Endothelial cell of umbilical vein (primary cell): ENCODE measurements around the gene RAB11FIP3. TPM values are rescaled to one million over a fixed set of nuclear protein-coding genes. Genes with fewer than 3 reads are reported as not detected.

Experiments
- BruUV-seq: library from RNA; stranded (reverse); fragments of 400-500 nt; replicated peaks from 2 replicates; lab custom pipeline; 2021; lab: Mats Ljungman, UMichigan
- CTCF ChIA-PET: fragments of 300-600, 350-600 bp; sonication (Branson Sonifier 250); formaldehyde crosslinking; loops from one replicate; lab custom pipeline; 2021; ENCODE audit warnings: antibody characterized with exemption, inconsistent platforms; lab: Charles Lee
- POLR2A ChIA-PET: fragments of 300-600, 350-600 bp; sonication (Branson Sonifier 250); formaldehyde crosslinking; loops from one replicate; lab custom pipeline; 2021; ENCODE audit warnings: antibody characterized with exemption, inconsistent platforms; lab: Charles Lee
- DNase-seq: peaks from one replicate; pipeline ENCODE4 v3.0.0-alpha.2; 2011; ENCODE audit warnings: low read depth, low spot score
- FAIRE-seq: peaks from 2 replicates; lab custom pipeline; 2011; peaks lifted over from hg19 to GRCh38; lab: Jason Lieb, UNC
- H2AFZ ChIP-seq: 2 replicates; pipeline ENCODE4 v1.6.0; 2012; ENCODE audit warnings: low read depth, low read length, control low read depth, inconsistent platforms
- H3K27ac ChIP-seq: 2 replicates; pipeline ENCODE4 v1.5.1; 2011; ENCODE audit warnings: low read depth, mild to moderate bottlenecking, control low read depth, low read length, moderate library complexity; ENCODE audit not compliant: insufficient read depth
- H3K27me3 ChIP-seq, 2 experiments: 2 replicates each; pipeline versions ENCODE4 v1.6.0 to v1.6.1; 2011; ENCODE audit warnings: low read length in 2 of 2, mixed read lengths in 1 of 2; ENCODE audit not compliant: control insufficient read depth in 2 of 2, insufficient read depth in 2 of 2
- H3K36me3 ChIP-seq, 2 experiments: 2 replicates in 1 of 2; 3 replicates in 1 of 2; pipeline ENCODE4 v1.5.1; 2011; ENCODE audit warnings: low read length in 2 of 2, mild to moderate bottlenecking in 1 of 2, moderate library complexity in 1 of 2; ENCODE audit not compliant: control insufficient read depth in 2 of 2, insufficient read depth in 2 of 2; ENCODE audit errors: extremely low read depth in 1 of 2
- H3K4me1 ChIP-seq: 3 replicates; pipeline ENCODE4 v1.5.1; 2011; ENCODE audit warnings: mild to moderate bottlenecking, low read length; ENCODE audit not compliant: control insufficient read depth, insufficient read depth; ENCODE audit errors: extremely low read depth
- H3K4me2 ChIP-seq: 2 replicates; pipeline ENCODE4 v1.6.1; 2011; ENCODE audit warnings: low read length, control low read depth, mixed read lengths; ENCODE audit not compliant: insufficient read depth
- H3K4me3 ChIP-seq, 3 experiments: fragments of 200-600 bp in 1 of 3; sonication (generic), shearing (Covaris generic) in 1 of 3; replicated peaks in 1 of 3; 2 replicates each; pipeline ENCODE4 v1.5.1; 2011 to 2016; ENCODE audit warnings: control low read depth in 3 of 3, low read length in 3 of 3, mild to moderate bottlenecking in 2 of 3, inconsistent platforms in 1 of 3, low read depth in 1 of 3, moderate library complexity in 1 of 3; ENCODE audit not compliant: insufficient read depth in 1 of 3
- H3K79me2 ChIP-seq: 2 replicates; pipeline ENCODE4 v1.6.0; 2012; ENCODE audit warnings: low read length, inconsistent platforms; ENCODE audit not compliant: control insufficient read depth, insufficient read depth
- H3K9ac ChIP-seq: replicated peaks from 2 replicates; pipeline ENCODE3; 2011; ENCODE audit warnings: low read length, control low read depth; ENCODE audit not compliant: insufficient read depth; ENCODE audit errors: extremely low read depth
- H3K9me1 ChIP-seq: replicated peaks from 3 replicates; pipeline ENCODE4 v1.6.0; 2011; ENCODE audit warnings: mild to moderate bottlenecking, low read length; ENCODE audit not compliant: control insufficient read depth, insufficient read depth; ENCODE audit errors: extremely low read depth
- H3K9me3 ChIP-seq: replicated peaks from 2 replicates; pipeline ENCODE4 v1.5.1; 2012; ENCODE audit warnings: low read length, inconsistent platforms; ENCODE audit not compliant: control insufficient read depth, insufficient read depth
- H4K20me1 ChIP-seq: replicated peaks from 2 replicates; pipeline ENCODE3; 2011; ENCODE audit warnings: mild to moderate bottlenecking, low read length; ENCODE audit not compliant: control insufficient read depth, insufficient read depth; ENCODE audit errors: extremely low read depth
- EZH2 ChIP-seq: IDR thresholded peaks from 2 replicates; pipeline ENCODE4 v1.6.1; 2012; ENCODE audit warnings: borderline replicate concordance, low read depth, mild to moderate bottlenecking, moderate library complexity, low read length, inconsistent platforms; ENCODE audit not compliant: severe bottlenecking
- FOS ChIP-seq: IDR thresholded peaks from 2 replicates; pipeline ENCODE4 v1.6.1; 2011; ENCODE audit warnings: mild to moderate bottlenecking, low read length, moderate library complexity, borderline replicate concordance; ENCODE audit not compliant: insufficient read depth
- GATA2 ChIP-seq: IDR thresholded peaks from 2 replicates; pipeline ENCODE4 v1.7.0; 2011; ENCODE audit warnings: low read depth, mild to moderate bottlenecking, moderate library complexity, mixed read lengths, low read length; ENCODE audit not compliant: insufficient read length, insufficient read depth
- JUN ChIP-seq: IDR thresholded peaks from 2 replicates; pipeline ENCODE4 v1.6.1; 2011; ENCODE audit warnings: borderline replicate concordance, low read depth; ENCODE audit not compliant: insufficient read length, insufficient read depth
- MAX ChIP-seq: IDR thresholded peaks from 2 replicates; pipeline ENCODE4 v1.6.1; 2011; ENCODE audit not compliant: insufficient read depth, insufficient read length
- MYC ChIP-seq: IDR thresholded peaks from one replicate; pipeline ENCODE4 v1.6.1; 2011; ENCODE audit warnings: mild to moderate bottlenecking, low read depth, low read length
- POLR2A ChIP-seq: IDR thresholded peaks from 2 replicates; pipeline ENCODE4 v1.6.1; 2012; ENCODE audit warnings: low read depth, mild to moderate bottlenecking, control low read depth, low read length
- POLR2AphosphoS5 ChIP-seq: IDR thresholded peaks from 2 replicates; pipeline ENCODE4 v1.6.1; 2012; ENCODE audit warnings: low read depth, mild to moderate bottlenecking, control low read depth, low read length, moderate library complexity; ENCODE audit not compliant: insufficient read depth
- dilution Hi-C: fragments of 300-500 bp; cut with MboI; formaldehyde crosslinking; loops from one replicate; pipeline ENCODE4 v1.15.0; 2019; ENCODE audit warnings: low sequenced_read_pairs; ENCODE audit not compliant: extremely low pct_ligation_motif_present
- intact Hi-C: fragments of 100-400 bp; cut with micrococcal nuclease; formaldehyde crosslinking; loops from one replicate; pipeline ENCODE4 v1.10.0; 2022
- polyA plus RNA-seq, 4 experiments: library from polyadenylated mRNA; depleted of rRNA in 3 of 4; stranded (reverse) in 3 of 4; unstranded in 1 of 4; fragments of >200 nt; gene quantifications; 2 replicates each; pipeline versions ENCODE4 v1.2.1 to v1.2.3, GENCODE V29; 2011 to 2012; ENCODE audit warnings: missing spikeins in 1 of 4
- total RNA-seq: library from RNA; stranded (reverse); gene quantifications from 2 replicates; pipeline ENCODE4 v1.2.3, GENCODE V29; 2021
- TF ChIP-seq, protein P1 (sequence below), 2 donors: IDR thresholded peaks; 1 replicate in 1 of 2; 2 replicates in 1 of 2; pipeline ENCODE4 v1.5.1; 2011; ENCODE audit warnings: low read length in 2 of 2, mild to moderate bottlenecking in 2 of 2, moderate library complexity in 2 of 2, control low read depth in 1 of 2, inconsistent platforms in 1 of 2, low read depth in 1 of 2; ENCODE audit not compliant: insufficient read depth in 1 of 2; ENCODE audit errors: extremely low read depth in 1 of 2

Gene RAB11FIP3
- total and polyA plus RNA-seq, 2 donors (not counting 3 experiments of a cell fraction or from before 2014, with no cell fraction given) = 20.5 to 75.9 TPM

- H3K27me3 ChIP-seq = no peaks in the 10 kb centered on the region
These were observed 25.5 kb downstream of the RAB11FIP3 start for GRCh38 chr16:450785-451512.

DNA sequence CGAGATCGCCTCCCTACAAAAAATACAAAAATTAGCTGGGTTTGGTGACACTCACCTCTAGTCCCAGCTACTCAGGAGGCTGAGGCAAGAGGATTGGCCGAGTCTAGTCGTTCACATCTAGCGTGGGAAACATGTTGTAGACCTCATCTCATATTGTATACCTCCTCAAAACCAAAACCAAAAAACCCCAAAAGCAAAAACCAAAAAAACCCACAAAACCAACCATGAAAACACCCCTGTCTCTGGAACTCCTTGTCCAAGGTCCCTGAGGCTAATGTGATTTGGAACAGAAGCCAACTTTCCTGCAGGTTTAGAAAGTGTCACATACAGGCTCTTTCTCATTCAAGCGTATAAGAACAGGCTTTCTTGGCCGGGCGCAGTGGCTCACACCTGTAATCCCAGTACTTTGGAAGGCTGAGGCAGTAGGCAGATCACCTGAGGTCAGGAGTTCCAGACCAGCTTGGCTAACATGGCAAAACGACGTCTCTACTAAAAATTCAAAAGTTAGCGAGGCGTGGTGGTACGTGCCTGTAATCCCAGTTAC, 29.0 kb downstream of the RAB11FIP3 start:
- Histone ChIP-seq H3K9me1 (no peaks in the 10 kb centered on the region), H2AFZ (no peak overlapping the region), H3K36me3 (no peaks in the 10 kb centered on the region), H3K9me3 (no peaks in the 10 kb centered on the region), H3K4me3 (no peak overlapping the region), H4K20me1 (no peaks in the 10 kb centered on the region), H3K9ac (no peak overlapping the region), H3K4me1 (peaks cover 20% of the 10 kb centered on the region), H3K27me3 (no peaks in the 10 kb centered on the region), H3K79me2 (peaks cover 22% of the 10 kb centered on the region), H3K27ac (no peak overlapping the region), H3K4me2 (no peak overlapping the region)
- intact Hi-C loops = no loop called here
- no TSS peak for BruUV-seq
- dilution Hi-C loops = no loop called here
- TF ChIP-seq, protein P1, sequence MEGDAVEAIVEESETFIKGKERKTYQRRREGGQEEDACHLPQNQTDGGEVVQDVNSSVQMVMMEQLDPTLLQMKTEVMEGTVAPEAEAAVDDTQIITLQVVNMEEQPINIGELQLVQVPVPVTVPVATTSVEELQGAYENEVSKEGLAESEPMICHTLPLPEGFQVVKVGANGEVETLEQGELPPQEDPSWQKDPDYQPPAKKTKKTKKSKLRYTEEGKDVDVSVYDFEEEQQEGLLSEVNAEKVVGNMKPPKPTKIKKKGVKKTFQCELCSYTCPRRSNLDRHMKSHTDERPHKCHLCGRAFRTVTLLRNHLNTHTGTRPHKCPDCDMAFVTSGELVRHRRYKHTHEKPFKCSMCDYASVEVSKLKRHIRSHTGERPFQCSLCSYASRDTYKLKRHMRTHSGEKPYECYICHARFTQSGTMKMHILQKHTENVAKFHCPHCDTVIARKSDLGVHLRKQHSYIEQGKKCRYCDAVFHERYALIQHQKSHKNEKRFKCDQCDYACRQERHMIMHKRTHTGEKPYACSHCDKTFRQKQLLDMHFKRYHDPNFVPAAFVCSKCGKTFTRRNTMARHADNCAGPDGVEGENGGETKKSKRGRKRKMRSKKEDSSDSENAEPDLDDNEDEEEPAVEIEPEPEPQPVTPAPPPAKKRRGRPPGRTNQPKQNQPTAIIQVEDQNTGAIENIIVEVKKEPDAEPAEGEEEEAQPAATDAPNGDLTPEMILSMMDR (IDR thresholded peaks at IDR 0.05; ENCODE audit: extremely low read depth in 1 of 2, insufficient read depth in 1 of 2, low read depth in 1 of 2, low read length in 2 of 2) = no peak
- TF ChIP-seq GATA2 (no peak), MAX (no peak), POLR2A (no peak), POLR2AphosphoS5 (no peak), JUN (no peak), EZH2 (no peak), FOS (no peak), MYC (no peak)
- DNase-seq (no peak), FAIRE-seq (peak; percentile 37)
- POLR2A ChIA-PET = no interaction called here
- CTCF ChIA-PET = no interaction called here

More at GRCh38 chr16:450785-451512, 25.5 kb downstream of the RAB11FIP3 start:
- H3K36me3 ChIP-seq = no peaks in the 10 kb centered on the region
- no peak overlapping the region for H3K4me2 ChIP-seq
- no peak for TF ChIP-seq JUN
- no peak for TF ChIP-seq GATA2
- no peak for TF ChIP-seq MYC
- TF ChIP-seq POLR2A = no peak
- H3K9ac ChIP-seq = no peak overlapping the region
- no TSS peak for BruUV-seq
- peaks cover 24% of the 10 kb centered on the region for H3K79me2 ChIP-seq
- intact Hi-C loops (no loop called here), dilution Hi-C loops (no loop called here)
- ChIA-PET CTCF (no interaction called here), POLR2A (no interaction called here)
- no peak overlapping the region for H2AFZ ChIP-seq
- no peaks in the 10 kb centered on the region for H3K9me3 ChIP-seq
- no peak overlapping the region for H3K4me3 ChIP-seq
- H4K20me1 ChIP-seq = no peaks in the 10 kb centered on the region
- DNase-seq (no peak), FAIRE-seq (no peak)
- no peaks in the 10 kb centered on the region for H3K4me1 ChIP-seq
- no peaks in the 10 kb centered on the region for H3K9me1 ChIP-seq
- H3K27ac ChIP-seq = no peak overlapping the region
